Esophagus squamous epithelium (tissue), 5 donors: ENCODE results near the gene WDR5B. TPM values are rescaled to one million over a fixed set of nuclear protein-coding genes. Genes with fewer than 3 reads are reported as not detected.
"Not testable (repeated sequence)": the region's sequence is repeated elsewhere in the genome, so short reads cannot be mapped to it uniquely, and the experiment has no call there.

Experiments used
- DNase-seq: peaks from one replicate; lab custom pipeline; 2025; lab: John Stamatoyannopoulos, UW
- H3K27ac ChIP-seq, 4 donors: fragments of 200-600 bp; sonication (generic); one replicate each; pipeline ENCODE4 v1.5.1; 2016 to 2019; ENCODE audit warnings: mild to moderate bottlenecking in 1 of 4
- H3K27me3 ChIP-seq, 4 donors: fragments of 200-600 bp; sonication (generic); 1 replicate in 3 of 4; 2 replicates in 1 of 4; pipeline versions ENCODE4 v1.5.1 to v1.6.0; 2017 to 2021; ENCODE audit warnings: antibody characterized with exemption in 1 of 4
- H3K36me3 ChIP-seq, 3 donors: fragments of 200-600 bp; sonication (generic); one replicate each; pipeline ENCODE4 v1.5.1; 2016 to 2019
- H3K4me1 ChIP-seq, 3 donors: fragments of 200-600 bp; sonication (generic); one replicate each; pipeline ENCODE4 v1.5.1; 2017 to 2019
- H3K4me3 ChIP-seq, 4 donors: fragments of 200-600 bp; sonication (generic); 1 replicate in 3 of 4; 2 replicates in 1 of 4; pipeline ENCODE4 v1.5.1; 2016 to 2019; ENCODE audit warnings: mild to moderate bottlenecking in 2 of 4, moderate library complexity in 1 of 4
- H3K9me3 ChIP-seq, 3 donors: fragments of 200-600 bp; sonication (generic); one replicate each; pipeline ENCODE4 v1.5.1; 2016 to 2019
- CTCF ChIP-seq, 6 experiments: fragments of 450-650 bp in 4 of 6; fragments of 200-600 bp in 2 of 6; sonication (generic) in 2 of 6; IDR thresholded peaks; one replicate each; pipeline ENCODE4 v1.5.1; 2016 to 2019; ENCODE audit warnings: antibody characterized with exemption in 6 of 6, mild to moderate bottlenecking in 4 of 6, moderate library complexity in 4 of 6
- POLR2A ChIP-seq, 4 donors: fragments of 450-650 bp; IDR thresholded peaks; one replicate each; pipeline ENCODE4 v1.6.1; 2017; ENCODE audit warnings: antibody characterized with exemption in 4 of 4, mild to moderate bottlenecking in 4 of 4, moderate library complexity in 3 of 4
- WGBS, 2 donors: methylation state at CpG; one replicate each; pipeline ENCODE4 v1.1.5; 2018; 5-methylcytosine and 5-hydroxymethylcytosine counted together
- intact Hi-C: fragments of 100-400 bp; cut with DNase I; formaldehyde crosslinking; loops from one replicate; pipeline ENCODE4 v1.15.0; 2022
- total RNA-seq, 4 donors: library from RNA; depleted of rRNA; stranded (reverse); fragments of >200 nt; gene quantifications; one replicate each; pipeline ENCODE4 v1.1.0, GENCODE V29; 2016
- donor health status: DM: yes; HTN: yes; CAD: no.

Gene WDR5B
- total RNA-seq, 4 donors from 2014 or later, result 0.57 to 4.6 (median 2.1) TPM

- no peaks in the 10 kb centered on the region for H3K9me3 ChIP-seq
- H3K4me1 ChIP-seq, result no peaks in the 10 kb centered on the region
- intact Hi-C loops, result no loop called here
- H3K27me3 ChIP-seq, result no peaks in the 10 kb centered on the region
- TF ChIP-seq POLR2A (IDR thresholded peaks at IDR 0.05) (no peak), CTCF (IDR thresholded peaks at IDR 0.05) (no peak)
- DNase-seq, result no peak
- H3K4me3 ChIP-seq, result no peak overlapping the region
- no peak overlapping the region for H3K27ac ChIP-seq
- 96 to 100% methylated on average over 2 of the region's 2 CpGs for WGBS, 2 donors
- H3K36me3 ChIP-seq, result peaks cover under 1 to 97% (median under 1%) of the 10 kb centered on the region in 3 donors
These were observed 41.8 kb upstream of the WDR5B start for GRCh38 chr3:122457706-122458105.

- no peak overlapping the region for H3K27ac ChIP-seq
- TF ChIP-seq CTCF (IDR thresholded peaks at IDR 0.05), result no peak
- TF ChIP-seq POLR2A (IDR thresholded peaks at IDR 0.05), result no peak
- H3K36me3 ChIP-seq, result peaks cover 0 to 96% (median 3%) of the 10 kb centered on the region in 3 donors
- DNase-seq, result no peak
- no peaks in the 10 kb centered on the region for H3K9me3 ChIP-seq
- no peak overlapping the region for H3K4me3 ChIP-seq
- no peaks in the 10 kb centered on the region for H3K27me3 ChIP-seq
- H3K4me1 ChIP-seq, result no peaks in the 10 kb centered on the region
- intact Hi-C loops, result no loop called here
These were observed 40.2 kb upstream of the WDR5B start for GRCh38 chr3:122456074-122456473.

GRCh38 chr3:122451371-122451770 is 35.5 kb upstream of the WDR5B start:
- H3K9me3 ChIP-seq, result no peaks in the 10 kb centered on the region
- no peak overlapping the region for H3K4me3 ChIP-seq
- intact Hi-C loops, result no loop called here
- H3K4me1 ChIP-seq, result no peaks in the 10 kb centered on the region
- peaks cover 4 to 97% (median 8%) of the 10 kb centered on the region in 3 donors for H3K36me3 ChIP-seq
- no peak overlapping the region for H3K27ac ChIP-seq
- WGBS, 2 donors, result 82 to 83% methylated on average over 3 of the region's 3 CpGs
- TF ChIP-seq POLR2A (IDR thresholded peaks at IDR 0.05) (no peak), CTCF (IDR thresholded peaks at IDR 0.05) (no peak)
- DNase-seq, result no peak
- no peaks in the 10 kb centered on the region for H3K27me3 ChIP-seq

- H3K27me3 ChIP-seq, H3K9me3 ChIP-seq, H3K4me3 ChIP-seq, H3K4me1 ChIP-seq, intact Hi-C loops, DNase-seq, H3K27ac ChIP-seq: not testable (repeated sequence)
- WGBS, 2 donors, result 94 to 100% methylated on average over 6 of the region's 6 CpGs
- H3K36me3 ChIP-seq, result peaks cover 4 to 96% (median 8%) of the 10 kb centered on the region in 3 donors
These were observed 32.4 kb upstream of the WDR5B start for GRCh38 chr3:122448218-122448617.

GRCh38 chr3:122444491-122444887 is 28.6 kb upstream of the WDR5B start:
- H3K36me3 ChIP-seq, result peaks cover 4 to 97% (median 4%) of the 10 kb centered on the region in 3 donors
- WGBS, 2 donors, result 96 to 97% methylated on average over 5 of the region's 5 CpGs
- H3K27me3 ChIP-seq, H3K27ac ChIP-seq, H3K4me3 ChIP-seq, H3K4me1 ChIP-seq, DNase-seq, H3K9me3 ChIP-seq, intact Hi-C loops: not testable (repeated sequence)

- H3K4me1 ChIP-seq, H3K27ac ChIP-seq, H3K4me3 ChIP-seq, DNase-seq, H3K27me3 ChIP-seq, H3K9me3 ChIP-seq, intact Hi-C loops: not testable (repeated sequence)
- H3K36me3 ChIP-seq, result peaks cover 4 to 97% (median 4%) of the 10 kb centered on the region in 3 donors
- 78 to 79% methylated on average over 11 of the region's 11 CpGs for WGBS, 2 donors
These were observed 28.1 kb upstream of the WDR5B start for GRCh38 chr3:122443762-122444490.
